LNCaP clone FGC (cell line): Measurements from ENCODE around the gene VAV2.

Experiments
- DNase-seq: peaks from one replicate; pipeline ENCODE4 v3.0.0-alpha.2; 2011; ENCODE audit warnings: low read depth
- H3K4me3 ChIP-seq: 2 replicates; pipeline ENCODE4 v1.5.1; 2011; ENCODE audit warnings: mild to moderate bottlenecking, low read depth, low read length, control low read depth
- CTCF ChIP-seq: IDR thresholded peaks from 2 replicates; pipeline ENCODE4 v1.5.1; 2012; ENCODE audit warnings: mild to moderate bottlenecking; ENCODE audit not compliant: control insufficient read depth, insufficient read depth; ENCODE audit errors: extremely low read depth

The VAV2 gene

GRCh38 chr9:133852431-133852830 is 139.7 kb downstream of the VAV2 start:
- no peak for TF ChIP-seq CTCF
- no peak overlapping the region for H3K4me3 ChIP-seq
- DNase-seq = no peak

- TF ChIP-seq CTCF = no peak
- no peak for DNase-seq
- H3K4me3 ChIP-seq = no peak overlapping the region
Measured at GRCh38 chr9:133851693-133852092, 140.4 kb downstream of the VAV2 start.

- no peak for TF ChIP-seq CTCF
- no peak for DNase-seq
- no peak overlapping the region for H3K4me3 ChIP-seq
Measured at GRCh38 chr9:133850937-133851336, 141.2 kb downstream of the VAV2 start.

GRCh38 chr9:133850161-133850560 is 142.0 kb downstream of the VAV2 start:
- no peak for DNase-seq
- no peak for TF ChIP-seq CTCF
- no peak overlapping the region for H3K4me3 ChIP-seq

GRCh38 chr9:133849110-133849670 is 142.9 kb downstream of the VAV2 start:
- no peak for DNase-seq
- no peak overlapping the region for H3K4me3 ChIP-seq
- no peak for TF ChIP-seq CTCF

- DNase-seq = no peak
- no peak for TF ChIP-seq CTCF
- H3K4me3 ChIP-seq = no peak overlapping the region
Measured at GRCh38 chr9:133848471-133849109, 143.5 kb downstream of the VAV2 start.
